HepG2 (cell line): ENCODE results near the gene COL4A2. TPM values are rescaled to one million over a fixed set of nuclear protein-coding genes. Genes with fewer than 3 reads are reported as not detected.

Experiments
- ATAC-seq: fragments of 200-7000 bp; cut with Tn5 transposase; 3 replicates; pipeline ENCODE4 v1.9.1; 2020; ENCODE audit warnings: mild to moderate bottlenecking, moderate library complexity
- BruUV-seq: library from RNA; stranded (reverse); fragments of 400-500 nt; replicated peaks from 2 replicates; lab custom pipeline; 2021; lab: Mats Ljungman, UMichigan
- CTCF ChIA-PET: fragments of 300-600 bp; formaldehyde crosslinking; extraction: SDS; loops from one replicate; lab custom pipeline; 2021; ENCODE audit warnings: low total read pairs, inconsistent platforms, low intra/inter-chr PET ratio; lab: Yijun Ruan, JAX
- POLR2A ChIA-PET: fragments of 350-600 bp; sonication (Branson Sonifier 250); formaldehyde crosslinking; loops from one replicate; lab custom pipeline; 2020; ENCODE audit warnings: antibody characterized with exemption, inconsistent platforms; lab: Yijun Ruan, JAX
- DNase-seq: peaks from one replicate; pipeline ENCODE4 v3.0.0-alpha.2; 2015; ENCODE audit warnings: low spot score
- FAIRE-seq: peaks from 3 replicates; lab custom pipeline; 2011; peaks lifted over from hg19 to GRCh38; lab: Jason Lieb, UNC
- H2AFZ ChIP-seq: one replicate; pipeline ENCODE4 v1.6.1; 2011; ENCODE audit warnings: low read length, inconsistent platforms
- H3K27ac ChIP-seq: fragments of 300-600 bp; 3 replicates; pipeline ENCODE4 v1.8.0; 2011; ENCODE audit warnings: mixed run types, mild to moderate bottlenecking, mixed read lengths, low read length, inconsistent platforms; ENCODE audit not compliant: insufficient read depth; ENCODE audit errors: extremely low read length
- H3K27me3 ChIP-seq, 2 experiments: fragments of 200-600 bp in 1 of 2; 2 replicates in 1 of 2; 3 replicates in 1 of 2; pipeline versions ENCODE4 v1.6.0 to v1.8.0; 2011; ENCODE audit warnings: low read length in 2 of 2, mild to moderate bottlenecking in 2 of 2, moderate library complexity in 2 of 2, inconsistent platforms in 1 of 2; ENCODE audit not compliant: insufficient read depth in 2 of 2, control insufficient read depth in 1 of 2
- H3K36me3 ChIP-seq, 2 experiments: fragments of 200-600 bp in 1 of 2; replicated peaks in 1 of 2; 2 replicates in 1 of 2; 3 replicates in 1 of 2; pipeline versions ENCODE4 v1.5.1 to v1.8.0; 2011; ENCODE audit warnings: low read length in 2 of 2, inconsistent platforms in 1 of 2; ENCODE audit not compliant: insufficient read depth in 2 of 2, control insufficient read depth in 1 of 2
- H3K4me1 ChIP-seq: 2 replicates; pipeline ENCODE4 v1.5.1; 2012; ENCODE audit warnings: low read length, inconsistent platforms; ENCODE audit not compliant: insufficient read depth
- H3K4me2 ChIP-seq: 2 replicates; pipeline ENCODE4 v1.6.0; 2011; ENCODE audit warnings: low read depth, low read length, inconsistent platforms
- H3K4me3 ChIP-seq, 3 experiments: fragments of 200-600 bp in 1 of 3; sonication (generic), shearing (Covaris generic) in 1 of 3; replicated peaks in 1 of 3; 2 replicates each; pipeline ENCODE4 v1.5.1; 2011 to 2016; ENCODE audit warnings: low read length in 3 of 3, inconsistent platforms in 2 of 3, low read depth in 2 of 3, mild to moderate bottlenecking in 2 of 3, control low read depth in 1 of 3, mixed read lengths in 1 of 3; ENCODE audit not compliant: insufficient read depth in 1 of 3
- H3K79me2 ChIP-seq: one replicate; pipeline ENCODE4 v1.6.1; 2011; ENCODE audit warnings: low read length, inconsistent platforms; ENCODE audit not compliant: insufficient read depth
- H3K9ac ChIP-seq: 2 replicates; pipeline ENCODE4 v1.6.0; 2011; ENCODE audit warnings: mild to moderate bottlenecking, low read depth, low read length, inconsistent platforms; ENCODE audit not compliant: insufficient read depth
- H3K9me3 ChIP-seq: 2 replicates; pipeline ENCODE4 v1.5.1; 2012; ENCODE audit warnings: mild to moderate bottlenecking, low read length
- H4K20me1 ChIP-seq: 2 replicates; pipeline ENCODE4 v1.6.0; 2011; ENCODE audit warnings: inconsistent platforms, mild to moderate bottlenecking, low read length, moderate library complexity; ENCODE audit not compliant: insufficient read depth
- ATF7-NPFF ChIP-seq: sonication (generic); formaldehyde crosslinking; IDR thresholded peaks from 2 replicates; pipeline ENCODE4 v1.8.1; 2023; ENCODE audit warnings: mild to moderate bottlenecking, low read depth, missing genetic modification reagents, moderate library complexity
- DMAP1 ChIP-seq: IDR thresholded peaks from 2 replicates; pipeline ENCODE4 v1.6.1; 2016
- EZH2 ChIP-seq: conservative IDR thresholded peaks from 2 replicates; pipeline ENCODE4 v1.6.1; 2012; ENCODE audit warnings: mild to moderate bottlenecking, low read depth, low read length, moderate library complexity
- GTF2F1 ChIP-seq: fragments of 150-350 bp; IDR thresholded peaks from 2 replicates; pipeline ENCODE4 v1.6.1; 2014; ENCODE audit warnings: low read length
- KLF15 ChIP-seq: sonication (generic); formaldehyde crosslinking; IDR thresholded peaks from 2 replicates; pipeline ENCODE4 v1.8.1; 2023; ENCODE audit warnings: borderline replicate concordance, mild to moderate bottlenecking, inconsistent platforms, missing genetic modification reagents, mixed read lengths
- MAX ChIP-seq: IDR thresholded peaks from 2 replicates; pipeline ENCODE4 v1.6.1; 2012; ENCODE audit warnings: inconsistent platforms
- MXD4 ChIP-seq: IDR thresholded peaks from 2 replicates; pipeline ENCODE4 v1.6.1; 2016; ENCODE audit warnings: mild to moderate bottlenecking, missing biosample characterization, missing genetic modification reagents
- RBM39 ChIP-seq: fragments of 200-400 bp; formaldehyde crosslinking; IDR thresholded peaks from one replicate; pipeline ENCODE4 v1.6.1; 2018; ENCODE audit warnings: antibody characterized with exemption, mild to moderate bottlenecking, low read depth, low read length; ENCODE audit not compliant: poor library complexity, severe bottlenecking
- RFX3 ChIP-seq: IDR thresholded peaks from 2 replicates; pipeline ENCODE4 v1.6.1; 2016; ENCODE audit warnings: missing biosample characterization, missing genetic modification reagents
- STAG1 ChIP-seq: sonication (generic); formaldehyde crosslinking; IDR thresholded peaks from 2 replicates; pipeline ENCODE4 v1.4.0; 2020; ENCODE audit warnings: missing genetic modification reagents
- TFDP1 ChIP-seq: IDR thresholded peaks from 2 replicates; pipeline ENCODE4 v1.6.1; 2016; ENCODE audit warnings: missing compliant biosample characterization, missing genetic modification reagents, borderline replicate concordance
- ZBTB37 ChIP-seq: sonication (generic); formaldehyde crosslinking; IDR thresholded peaks from 2 replicates; pipeline ENCODE4 v1.4.0; 2020; ENCODE audit warnings: mild to moderate bottlenecking, missing genetic modification reagents
- ZBTB44 ChIP-seq: sonication (generic); formaldehyde crosslinking; IDR thresholded peaks from 2 replicates; pipeline ENCODE4 v1.4.0; 2020; ENCODE audit warnings: missing genetic modification reagents
- ZFY ChIP-seq: sonication (generic); formaldehyde crosslinking; IDR thresholded peaks from 2 replicates; pipeline ENCODE4 v1.4.0; 2020; ENCODE audit warnings: missing genetic modification reagents
- ZNF709 ChIP-seq: sonication (generic); formaldehyde crosslinking; IDR thresholded peaks from 2 replicates; pipeline ENCODE4 v1.5.0; 2020; ENCODE audit warnings: mild to moderate bottlenecking, missing genetic modification reagents
- WGBS: methylation state at CpG from one replicate; pipeline ENCODE4 v1.1.6; 2017; ENCODE audit warnings: low lambda C conversion rate; 5-methylcytosine and 5-hydroxymethylcytosine counted together
- in situ Hi-C: cut with HindIII; loops from 2 replicates; pipeline ENCODE4 v1.10.0; 2017; ENCODE audit warnings: low pct_unique_long_range_greater_than_20kb; ENCODE audit not compliant: extremely low pct_ligation_motif_present
- intact Hi-C: fragments of 100-400 bp; cut with micrococcal nuclease; formaldehyde crosslinking; loops from one replicate; pipeline ENCODE4 v1.10.0; 2022; ENCODE audit not compliant: unreplicated experiment
- polyA plus RNA-seq, 8 experiments: library from polyadenylated mRNA; depleted of rRNA in 3 of 8; stranded (reverse) in 7 of 8; unstranded in 1 of 8; fragments of >200 nt; fragmentation: Illumina TruSeq in 4 of 8; extraction: Trizol in 4 of 8; gene quantifications; 2 replicates each; pipeline versions ENCODE4 v1.2.1 to v1.2.3, GENCODE V29; 2011 to 2016; ENCODE audit warnings: low read depth in 4 of 8, missing spikeins in 1 of 8, mixed read lengths in 1 of 8; ENCODE audit not compliant: insufficient read depth in 1 of 8
- total RNA-seq, 5 experiments: library from RNA; depleted of rRNA; stranded (reverse); fragments of >200 nt; fragmentation: Illumina TruSeq; extraction: Trizol; gene quantifications; 2 replicates each; pipeline ENCODE4 v1.2.3, GENCODE V29; 2016; ENCODE audit warnings: low read depth in 1 of 5

Gene COL4A2
- total and polyA plus RNA-seq, 2 of the 13 experiments (the other 11 are each of a cell fraction or from before 2014, with no cell fraction given) = 0.22 to 1.9 TPM

- TF ChIP-seq ZFY (CRISPR knock-in tag) (no peak), ZBTB37 (CRISPR knock-in tag) (no peak), MAX (no peak)
- FAIRE-seq (no peak), DNase-seq (no peak), ATAC-seq (no peak)
- Histone ChIP-seq H3K4me1 (no peaks in the 10 kb centered on the region), H3K4me2 (no peak overlapping the region), H3K36me3 (no peaks in the 10 kb centered on the region), H3K27ac (no peak overlapping the region), H4K20me1 (no peaks in the 10 kb centered on the region), H3K9ac (no peak overlapping the region), H3K4me3 (no peak overlapping the region), H3K9me3 (no peaks in the 10 kb centered on the region), H3K79me2 (no peaks in the 10 kb centered on the region), H3K27me3 (peaks cover 4 to 58% of the 10 kb centered on the region in 2 experiments; a peak in 3 of 5 replicates), H2AFZ (no peak overlapping the region)
- in situ Hi-C loops (no loop called here), intact Hi-C loops (no loop called here)
- ChIA-PET CTCF (no interaction called here), POLR2A (no interaction called here)
- WGBS = 7% methylated on average over 3 of the region's 7 CpGs
- no TSS peak for BruUV-seq
These were observed 30.2 kb downstream of the COL4A2 start for GRCh38 chr13:110337247-110337646.

GRCh38 chr13:110338441-110339101 lies 31.5 kb downstream of the COL4A2 start:
- BruUV-seq = no TSS peak
- no peak overlapping the region for H3K27ac ChIP-seq
- no peaks in the 10 kb centered on the region for H3K4me1 ChIP-seq
- ATAC-seq = no peak
- ChIA-PET CTCF (no interaction called here), POLR2A (no interaction called here)
- H3K79me2 ChIP-seq = no peaks in the 10 kb centered on the region
- no peaks in the 10 kb centered on the region for H4K20me1 ChIP-seq
- no peak overlapping the region for H3K4me2 ChIP-seq
- peaks cover 4 to 66% of the 10 kb centered on the region in 2 experiments; a peak in 3 of 5 replicates for H3K27me3 ChIP-seq
- no peaks in the 10 kb centered on the region for H3K36me3 ChIP-seq
- H3K9ac ChIP-seq = no peak overlapping the region
- no peak overlapping the region for H2AFZ ChIP-seq
- FAIRE-seq = no peak
- DNase-seq = no peak
- no peak overlapping the region for H3K4me3 ChIP-seq
- H3K9me3 ChIP-seq = no peaks in the 10 kb centered on the region
- in situ Hi-C loops = no loop called here
- intact Hi-C loops = no loop called here
- 5% methylated on average over 10 of the region's 13 CpGs for WGBS
- no peak for TF ChIP-seq RFX3
- TF ChIP-seq KLF15 = no peak
- no peak for TF ChIP-seq STAG1 (CRISPR knock-in tag)
- no peak for TF ChIP-seq ZBTB44 (CRISPR knock-in tag)
- TF ChIP-seq TFDP1 (CRISPR knock-in tag) = no peak
- no peak for TF ChIP-seq EZH2
- TF ChIP-seq DMAP1 (CRISPR knock-in tag) = no peak
- no peak for TF ChIP-seq ZNF709 (CRISPR knock-in tag)
- no peak for TF ChIP-seq MXD4
- TF ChIP-seq GTF2F1 = no peak
- TF ChIP-seq ATF7-NPFF = no peak
- TF ChIP-seq RBM39 = no peak
